Measurements from ENCODE around the gene TYROBP. TPM values are rescaled to one million over a fixed set of nuclear protein-coding genes. Genes with fewer than 3 reads are reported as not detected.

TYROBP gene
- total and polyA plus RNA-seq, 4 donors: 26.8 to 89.6 (median 40.7) TPM

DNA sequence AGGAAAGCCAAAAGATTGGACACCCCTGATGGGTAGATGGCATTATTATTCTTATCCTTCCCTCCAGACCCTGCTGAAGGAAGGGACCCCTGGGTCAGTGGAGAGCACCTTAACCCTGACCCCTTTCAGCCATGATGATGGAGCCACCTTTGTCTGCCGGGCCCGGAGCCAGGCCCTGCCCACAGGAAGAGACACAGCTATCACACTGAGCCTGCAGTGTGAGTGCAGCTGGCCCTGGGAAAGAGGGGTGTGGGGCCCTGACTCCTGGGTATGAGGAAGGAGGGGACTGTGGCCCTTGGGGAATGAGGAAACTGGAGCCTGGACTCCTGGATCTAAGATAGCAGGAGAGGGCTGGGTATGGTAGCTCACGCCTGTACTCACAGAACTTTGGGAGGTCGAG is 48.7 kb downstream of the TYROBP start (continued):
- no peak for TF ChIP-seq GABPA (IDR thresholded peaks at IDR 0.05 in 1 of 2, conservative IDR thresholded peaks at IDR 0.05 in 1 of 2)

DNA sequence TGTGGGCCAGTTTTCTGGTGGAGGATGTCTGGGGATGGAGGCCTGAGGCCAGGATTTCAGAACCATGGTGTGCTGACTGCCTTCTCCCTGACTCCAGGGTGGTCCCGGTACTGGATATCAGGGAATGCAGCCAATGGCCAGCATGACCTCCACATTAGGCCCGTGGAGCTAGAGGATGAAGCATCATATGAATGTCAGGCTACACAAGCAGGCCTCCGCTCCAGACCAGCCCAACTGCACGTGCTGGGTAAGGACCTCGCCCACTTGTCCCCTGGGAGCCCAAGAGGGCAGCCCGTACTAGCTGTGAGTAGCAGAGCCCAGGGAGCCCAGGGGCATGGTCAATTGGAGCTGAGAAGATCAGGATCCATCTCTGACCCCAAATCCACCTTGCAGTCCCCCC is 49.8 kb downstream of the TYROBP start:
- Histone ChIP-seq H3K9ac (ENCODE audit: low read depth in 1 of 2, low read length in 2 of 2) (no peak overlapping the region), H3K36me3 (ENCODE audit: control insufficient read depth in 4 of 4, insufficient read depth in 3 of 4, low read depth in 1 of 4, low read length in 3 of 4) (no peaks in the 10 kb centered on the region), H3K27me3 (ENCODE audit: control insufficient read depth in 4 of 4, insufficient read depth in 4 of 4, low read length in 3 of 4) (peaks cover 0 to 4% (median 0%) of the 10 kb centered on the region in 4 donors), H3K27ac (ENCODE audit: low read depth in 1 of 2, low read length in 2 of 2) (no peak overlapping the region), H3K4me1 (ENCODE audit: control insufficient read depth in 4 of 4, insufficient read depth in 4 of 4, low read length in 3 of 4) (peaks cover 4 to 10% (median 6%) of the 10 kb centered on the region in 4 donors), H3K4me3 (ENCODE audit: low read depth in 1 of 3, low read length in 3 of 3) (no peak overlapping the region), H3K9me3 (ENCODE audit: control insufficient read depth in 4 of 4, low read length in 3 of 4) (no peaks in the 10 kb centered on the region)
- DNase-seq (ENCODE audit: low spot score): no peak
- TF ChIP-seq EGR1 (IDR thresholded peaks at IDR 0.05; ENCODE audit: low read depth in 2 of 2): no peak
- TF ChIP-seq TAF1 (conservative IDR thresholded peaks at IDR 0.05): no peak
- TF ChIP-seq RXRA (IDR thresholded peaks at IDR 0.05): no peak
- TF ChIP-seq YY1 (IDR thresholded peaks at IDR 0.05): no peak
- no peak for TF ChIP-seq GABPA (IDR thresholded peaks at IDR 0.05 in 1 of 2, conservative IDR thresholded peaks at IDR 0.05 in 1 of 2)
- TF ChIP-seq, protein P1, sequence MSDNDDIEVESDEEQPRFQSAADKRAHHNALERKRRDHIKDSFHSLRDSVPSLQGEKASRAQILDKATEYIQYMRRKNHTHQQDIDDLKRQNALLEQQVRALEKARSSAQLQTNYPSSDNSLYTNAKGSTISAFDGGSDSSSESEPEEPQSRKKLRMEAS (IDR thresholded peaks at IDR 0.05): no peak
- no peak for TF ChIP-seq HNF4A (conservative IDR thresholded peaks at IDR 0.05)
- TF ChIP-seq JUND (IDR thresholded peaks at IDR 0.05): no peak
- no peak for TF ChIP-seq FOXA1 (IDR thresholded peaks at IDR 0.05)
- TF ChIP-seq, protein P2, sequence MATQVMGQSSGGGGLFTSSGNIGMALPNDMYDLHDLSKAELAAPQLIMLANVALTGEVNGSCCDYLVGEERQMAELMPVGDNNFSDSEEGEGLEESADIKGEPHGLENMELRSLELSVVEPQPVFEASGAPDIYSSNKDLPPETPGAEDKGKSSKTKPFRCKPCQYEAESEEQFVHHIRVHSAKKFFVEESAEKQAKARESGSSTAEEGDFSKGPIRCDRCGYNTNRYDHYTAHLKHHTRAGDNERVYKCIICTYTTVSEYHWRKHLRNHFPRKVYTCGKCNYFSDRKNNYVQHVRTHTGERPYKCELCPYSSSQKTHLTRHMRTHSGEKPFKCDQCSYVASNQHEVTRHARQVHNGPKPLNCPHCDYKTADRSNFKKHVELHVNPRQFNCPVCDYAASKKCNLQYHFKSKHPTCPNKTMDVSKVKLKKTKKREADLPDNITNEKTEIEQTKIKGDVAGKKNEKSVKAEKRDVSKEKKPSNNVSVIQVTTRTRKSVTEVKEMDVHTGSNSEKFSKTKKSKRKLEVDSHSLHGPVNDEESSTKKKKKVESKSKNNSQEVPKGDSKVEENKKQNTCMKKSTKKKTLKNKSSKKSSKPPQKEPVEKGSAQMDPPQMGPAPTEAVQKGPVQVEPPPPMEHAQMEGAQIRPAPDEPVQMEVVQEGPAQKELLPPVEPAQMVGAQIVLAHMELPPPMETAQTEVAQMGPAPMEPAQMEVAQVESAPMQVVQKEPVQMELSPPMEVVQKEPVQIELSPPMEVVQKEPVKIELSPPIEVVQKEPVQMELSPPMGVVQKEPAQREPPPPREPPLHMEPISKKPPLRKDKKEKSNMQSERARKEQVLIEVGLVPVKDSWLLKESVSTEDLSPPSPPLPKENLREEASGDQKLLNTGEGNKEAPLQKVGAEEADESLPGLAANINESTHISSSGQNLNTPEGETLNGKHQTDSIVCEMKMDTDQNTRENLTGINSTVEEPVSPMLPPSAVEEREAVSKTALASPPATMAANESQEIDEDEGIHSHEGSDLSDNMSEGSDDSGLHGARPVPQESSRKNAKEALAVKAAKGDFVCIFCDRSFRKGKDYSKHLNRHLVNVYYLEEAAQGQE (IDR thresholded peaks at IDR 0.05): no peak
- TF ChIP-seq SP1 (IDR thresholded peaks at IDR 0.05): no peak
- TF ChIP-seq, protein P3, sequence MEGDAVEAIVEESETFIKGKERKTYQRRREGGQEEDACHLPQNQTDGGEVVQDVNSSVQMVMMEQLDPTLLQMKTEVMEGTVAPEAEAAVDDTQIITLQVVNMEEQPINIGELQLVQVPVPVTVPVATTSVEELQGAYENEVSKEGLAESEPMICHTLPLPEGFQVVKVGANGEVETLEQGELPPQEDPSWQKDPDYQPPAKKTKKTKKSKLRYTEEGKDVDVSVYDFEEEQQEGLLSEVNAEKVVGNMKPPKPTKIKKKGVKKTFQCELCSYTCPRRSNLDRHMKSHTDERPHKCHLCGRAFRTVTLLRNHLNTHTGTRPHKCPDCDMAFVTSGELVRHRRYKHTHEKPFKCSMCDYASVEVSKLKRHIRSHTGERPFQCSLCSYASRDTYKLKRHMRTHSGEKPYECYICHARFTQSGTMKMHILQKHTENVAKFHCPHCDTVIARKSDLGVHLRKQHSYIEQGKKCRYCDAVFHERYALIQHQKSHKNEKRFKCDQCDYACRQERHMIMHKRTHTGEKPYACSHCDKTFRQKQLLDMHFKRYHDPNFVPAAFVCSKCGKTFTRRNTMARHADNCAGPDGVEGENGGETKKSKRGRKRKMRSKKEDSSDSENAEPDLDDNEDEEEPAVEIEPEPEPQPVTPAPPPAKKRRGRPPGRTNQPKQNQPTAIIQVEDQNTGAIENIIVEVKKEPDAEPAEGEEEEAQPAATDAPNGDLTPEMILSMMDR (IDR thresholded peaks at IDR 0.05; ENCODE audit: low read depth, low read length, missing input control): no peak
- no peak for TF ChIP-seq FOXA2 (IDR thresholded peaks at IDR 0.05)
- TF ChIP-seq, protein P4, sequence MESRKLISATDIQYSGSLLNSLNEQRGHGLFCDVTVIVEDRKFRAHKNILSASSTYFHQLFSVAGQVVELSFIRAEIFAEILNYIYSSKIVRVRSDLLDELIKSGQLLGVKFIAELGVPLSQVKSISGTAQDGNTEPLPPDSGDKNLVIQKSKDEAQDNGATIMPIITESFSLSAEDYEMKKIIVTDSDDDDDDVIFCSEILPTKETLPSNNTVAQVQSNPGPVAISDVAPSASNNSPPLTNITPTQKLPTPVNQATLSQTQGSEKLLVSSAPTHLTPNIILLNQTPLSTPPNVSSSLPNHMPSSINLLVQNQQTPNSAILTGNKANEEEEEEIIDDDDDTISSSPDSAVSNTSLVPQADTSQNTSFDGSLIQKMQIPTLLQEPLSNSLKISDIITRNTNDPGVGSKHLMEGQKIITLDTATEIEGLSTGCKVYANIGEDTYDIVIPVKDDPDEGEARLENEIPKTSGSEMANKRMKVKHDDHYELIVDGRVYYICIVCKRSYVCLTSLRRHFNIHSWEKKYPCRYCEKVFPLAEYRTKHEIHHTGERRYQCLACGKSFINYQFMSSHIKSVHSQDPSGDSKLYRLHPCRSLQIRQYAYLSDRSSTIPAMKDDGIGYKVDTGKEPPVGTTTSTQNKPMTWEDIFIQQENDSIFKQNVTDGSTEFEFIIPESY (IDR thresholded peaks at IDR 0.05): no peak
- 84% methylated on average over 6 of the region's 6 CpGs for WGBS
